ENCODE data around the gene TAF11.
A peak's percentile ranks its signal among the peaks of the same experiment; 100 is the strongest.
"Not testable (repeated sequence)": the region's sequence is repeated elsewhere in the genome, so short reads cannot be mapped to it uniquely, and the experiment has no call there.

Gene TAF11

GRCh38 chr6:34891296-34891695 is 3.5 kb upstream of the TAF11 start:
- TF ChIP-seq CTCF (conservative IDR thresholded peaks at IDR 0.05; ENCODE audit: low read length): no peak
- H3K4me3 ChIP-seq (ENCODE audit: low read length): no peak overlapping the region
- no peak for DNase-seq (ENCODE audit: low read depth)

- DNase-seq (ENCODE audit: low read depth): no peak
- TF ChIP-seq CTCF (conservative IDR thresholded peaks at IDR 0.05; ENCODE audit: low read length): no peak
- peak overlapping the region; percentile 94 for H3K4me3 ChIP-seq (ENCODE audit: low read length)
Observed at GRCh38 chr6:34890533-34890925, 2.7 kb upstream of the TAF11 start.

- DNase-seq (ENCODE audit: low read depth): peak; percentile 23
- H3K4me3 ChIP-seq (ENCODE audit: low read length): peak within 1 kb of the TSS; percentile 94
- TF ChIP-seq CTCF (conservative IDR thresholded peaks at IDR 0.05; ENCODE audit: low read length): no peak
Observed at GRCh38 chr6:34888874-34889555, 1.2 kb upstream of the TAF11 start, which contains the start of gene ANKS1A. Gene ANKS1A, plus strand, starts transcription at chr6:34889255. Its CDS starts 148 bp downstream, at chr6:34889403.

GRCh38 chr6:34888514-34888856 is 643 bp upstream of the TAF11 start:
- H3K4me3 ChIP-seq (ENCODE audit: low read length): peak overlapping the region; percentile 94
- DNase-seq (ENCODE audit: low read depth): no peak
- no peak for TF ChIP-seq CTCF (conservative IDR thresholded peaks at IDR 0.05; ENCODE audit: low read length)

- not testable (repeated sequence) for H3K4me3 ChIP-seq (ENCODE audit: low read length); DNase-seq (ENCODE audit: low read depth)
Observed at GRCh38 chr6:34885837-34886236, 2.0 kb downstream of the TAF11 start.

GRCh38 chr6:34884996-34885395 is 2.8 kb downstream of the TAF11 start:
- no peak for TF ChIP-seq CTCF (conservative IDR thresholded peaks at IDR 0.05; ENCODE audit: low read length)
- DNase-seq (ENCODE audit: low read depth): no peak
- no peak overlapping the region for H3K4me3 ChIP-seq (ENCODE audit: low read length)

GRCh38 chr6:34884073-34884472 is 3.8 kb downstream of the TAF11 start:
- not testable (repeated sequence) for DNase-seq (ENCODE audit: low read depth); H3K4me3 ChIP-seq (ENCODE audit: low read length)

- no peak for TF ChIP-seq CTCF (conservative IDR thresholded peaks at IDR 0.05; ENCODE audit: low read length)
- no peak for DNase-seq (ENCODE audit: low read depth)
- no peak overlapping the region for H3K4me3 ChIP-seq (ENCODE audit: low read length)
Observed at GRCh38 chr6:34877869-34878485, 9.9 kb downstream of the TAF11 start.

Measured in AG10803 (cell line).